Upper lobe of right lung (tissue), 1 donor: ENCODE measurements around the gene AARSD1. TPM values are rescaled to one million over a fixed set of nuclear protein-coding genes. Genes with fewer than 3 reads are reported as not detected.
"Not testable (repeated sequence)": the region's sequence is repeated elsewhere in the genome, so short reads cannot be mapped to it uniquely, and the experiment has no call there.

Source experiments
- ATAC-seq: fragments of 200-7000 bp; cut with Tn5 transposase; one replicate; pipeline ENCODE4 v1.9.1; 2020; ENCODE audit warnings: mild to moderate bottlenecking, moderate library complexity
- DNase-seq: peaks from one replicate; pipeline ENCODE4 v3.0.0-alpha.2; 2020
- H3K27ac ChIP-seq: fragments of 200-600 bp; one replicate; pipeline ENCODE4 v1.8.0; 2022
- H3K27me3 ChIP-seq: fragments of 200-600 bp; one replicate; pipeline ENCODE4 v1.8.0; 2022; ENCODE audit warnings: mild to moderate bottlenecking
- H3K36me3 ChIP-seq: fragments of 200-600 bp; one replicate; pipeline ENCODE4 v1.8.0; 2022
- H3K4me1 ChIP-seq: fragments of 200-600 bp; one replicate; pipeline ENCODE4 v1.8.0; 2022
- H3K4me3 ChIP-seq: fragments of 200-600 bp; one replicate; pipeline ENCODE4 v1.8.0; 2022; ENCODE audit warnings: mild to moderate bottlenecking
- H3K9me3 ChIP-seq: fragments of 200-600 bp; one replicate; pipeline ENCODE4 v1.8.0; 2022
- intact Hi-C: fragments of 100-400 bp; cut with DNase I; formaldehyde crosslinking; loops from one replicate; pipeline ENCODE4 v1.11.0; 2022
- total RNA-seq: library from RNA; stranded (reverse); fragmentation: NEBNext Ultra II Directional; extraction: Animal tissue kit (Norgen Biotek cat#: 25700); gene quantifications from one replicate; pipeline ENCODE4 v1.2.1, GENCODE V29; 2021
- TF ChIP-seq, protein P1 (sequence below): fragments of 200-600 bp; IDR thresholded peaks from one replicate; pipeline ENCODE4 v1.8.0; 2022; ENCODE audit warnings: antibody characterized with exemption
- donor health status: DM: no; HTN: yes; CAD: no; lungs with severe emphysema.

The AARSD1 gene
- total RNA-seq, 1 donor from 2014 or later, result 35.0 TPM

- no peak for DNase-seq
- H3K9me3 ChIP-seq, result no peaks in the 10 kb centered on the region
- intact Hi-C loops, result no loop called here
- H3K36me3 ChIP-seq, result no peaks in the 10 kb centered on the region
- TF ChIP-seq, protein P1, sequence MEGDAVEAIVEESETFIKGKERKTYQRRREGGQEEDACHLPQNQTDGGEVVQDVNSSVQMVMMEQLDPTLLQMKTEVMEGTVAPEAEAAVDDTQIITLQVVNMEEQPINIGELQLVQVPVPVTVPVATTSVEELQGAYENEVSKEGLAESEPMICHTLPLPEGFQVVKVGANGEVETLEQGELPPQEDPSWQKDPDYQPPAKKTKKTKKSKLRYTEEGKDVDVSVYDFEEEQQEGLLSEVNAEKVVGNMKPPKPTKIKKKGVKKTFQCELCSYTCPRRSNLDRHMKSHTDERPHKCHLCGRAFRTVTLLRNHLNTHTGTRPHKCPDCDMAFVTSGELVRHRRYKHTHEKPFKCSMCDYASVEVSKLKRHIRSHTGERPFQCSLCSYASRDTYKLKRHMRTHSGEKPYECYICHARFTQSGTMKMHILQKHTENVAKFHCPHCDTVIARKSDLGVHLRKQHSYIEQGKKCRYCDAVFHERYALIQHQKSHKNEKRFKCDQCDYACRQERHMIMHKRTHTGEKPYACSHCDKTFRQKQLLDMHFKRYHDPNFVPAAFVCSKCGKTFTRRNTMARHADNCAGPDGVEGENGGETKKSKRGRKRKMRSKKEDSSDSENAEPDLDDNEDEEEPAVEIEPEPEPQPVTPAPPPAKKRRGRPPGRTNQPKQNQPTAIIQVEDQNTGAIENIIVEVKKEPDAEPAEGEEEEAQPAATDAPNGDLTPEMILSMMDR, result no peak
- H3K4me1 ChIP-seq, result peaks cover 55% of the 10 kb centered on the region
- peak overlapping the region; percentile 32 for H3K27ac ChIP-seq
- peak; percentile 58 for ATAC-seq
- no peak overlapping the region for H3K4me3 ChIP-seq
- H3K27me3 ChIP-seq, result no peaks in the 10 kb centered on the region
Measured at GRCh38 chr17:42918902-42919521, 45.2 kb downstream of the AARSD1 start.

DNA sequence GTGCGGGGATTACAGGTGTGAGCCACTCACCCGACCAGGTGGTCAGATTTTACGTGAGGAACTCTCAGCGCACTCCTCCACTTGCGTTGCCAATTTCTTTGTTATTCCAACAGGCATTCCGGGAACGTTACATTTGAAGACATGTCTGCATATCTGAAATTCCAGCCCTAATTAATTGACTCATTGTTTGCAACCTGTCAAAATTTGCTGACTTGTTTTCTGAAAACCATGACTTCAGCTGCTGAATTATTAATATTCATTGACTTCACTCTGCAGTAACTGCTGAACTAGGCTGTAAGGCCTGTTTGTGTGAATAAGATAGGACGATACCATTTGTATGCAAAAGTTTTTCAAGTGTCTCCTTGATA, 47.0 kb downstream of the AARSD1 start:
- Histone ChIP-seq H3K27me3 (no peaks in the 10 kb centered on the region), H3K9me3 (no peaks in the 10 kb centered on the region), H3K4me3 (no peak overlapping the region), H3K4me1 (peaks cover 41% of the 10 kb centered on the region), H3K27ac (no peak overlapping the region), H3K36me3 (no peaks in the 10 kb centered on the region)
- ATAC-seq (no peak), DNase-seq (no peak)
- intact Hi-C loops, result no loop called here
- TF ChIP-seq, protein P1, result no peak

- H3K27ac ChIP-seq, ATAC-seq, H3K4me3 ChIP-seq, H3K36me3 ChIP-seq, H3K9me3 ChIP-seq, DNase-seq, intact Hi-C loops, H3K27me3 ChIP-seq: not testable (repeated sequence)
- peaks cover 37% of the 10 kb centered on the region for H3K4me1 ChIP-seq
Measured at GRCh38 chr17:42916388-42917235, 47.6 kb downstream of the AARSD1 start.

DNA sequence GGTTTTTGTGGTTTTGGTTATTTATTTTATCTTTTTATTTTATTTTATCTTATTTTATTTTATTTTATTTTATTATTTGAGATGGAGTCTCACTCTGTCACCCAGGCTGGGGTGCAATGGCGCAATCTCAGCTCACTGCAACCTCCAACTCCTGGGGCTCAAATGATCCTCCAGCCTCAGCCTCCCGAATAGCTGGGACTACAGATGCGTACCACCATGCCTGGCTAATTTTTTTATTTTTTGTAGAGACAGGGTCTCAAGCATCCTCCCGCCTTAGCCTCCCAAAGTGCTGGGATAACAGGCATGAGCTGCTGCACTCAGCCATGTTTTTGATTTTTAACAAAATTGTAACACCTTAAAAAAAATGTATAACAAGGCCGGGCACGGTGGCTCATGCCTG, 49.0 kb downstream of the AARSD1 start:
- intact Hi-C loops, result not testable (repeated sequence)

DNA sequence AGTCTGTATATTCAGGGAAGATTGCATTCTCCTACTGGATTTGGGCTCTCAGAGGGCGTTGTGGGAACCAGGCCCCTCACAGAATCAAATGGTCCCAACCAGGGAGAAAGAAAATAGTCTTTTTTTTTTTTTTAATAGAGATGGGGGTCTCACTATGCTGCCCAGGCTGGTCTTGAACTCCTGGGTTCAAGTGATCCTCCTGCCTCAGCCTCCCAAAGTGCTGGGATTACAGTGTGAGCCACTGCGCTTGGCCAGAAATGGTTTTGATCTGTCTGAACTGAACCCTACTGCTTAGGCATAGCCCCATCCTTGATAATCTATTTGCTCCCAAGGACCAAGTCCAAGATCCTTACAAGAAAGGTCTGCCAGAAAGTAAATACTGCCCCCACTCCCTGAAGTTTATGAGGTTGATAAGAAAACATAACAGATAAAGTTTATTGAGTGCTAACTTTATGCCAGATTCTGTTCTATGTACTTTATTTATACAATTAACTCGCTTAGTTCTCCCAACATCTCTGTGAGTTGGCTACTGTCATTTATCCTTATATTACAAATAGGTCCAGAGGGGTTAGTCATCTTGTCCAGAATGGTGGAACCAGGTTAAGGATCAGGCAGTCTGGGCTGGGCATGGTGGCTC, 50.2 kb downstream of the AARSD1 start:
- peaks cover 17% of the 10 kb centered on the region for H3K4me1 ChIP-seq
- intact Hi-C loops, result no loop called here
- no peaks in the 10 kb centered on the region for H3K27me3 ChIP-seq
- H3K9me3 ChIP-seq, result no peaks in the 10 kb centered on the region
- H3K36me3 ChIP-seq, result no peaks in the 10 kb centered on the region
- no peak overlapping the region for H3K27ac ChIP-seq
- TF ChIP-seq, protein P1, result no peak
- DNase-seq, result no peak
- ATAC-seq, result no peak
- no peak overlapping the region for H3K4me3 ChIP-seq

More for the DNA sequence above, 49.0 kb downstream of the AARSD1 start:
- H3K36me3 ChIP-seq, H3K27me3 ChIP-seq, H3K4me3 ChIP-seq, ATAC-seq, H3K9me3 ChIP-seq, DNase-seq, H3K27ac ChIP-seq: not testable (repeated sequence)
- peaks cover 29% of the 10 kb centered on the region for H3K4me1 ChIP-seq

GRCh38 chr17:42913522-42913921, 50.7 kb downstream of the AARSD1 start:
- Histone ChIP-seq H3K4me1 (peaks cover 11% of the 10 kb centered on the region), H3K27me3 (no peaks in the 10 kb centered on the region), H3K27ac (no peak overlapping the region), H3K9me3 (no peaks in the 10 kb centered on the region), H3K36me3 (no peaks in the 10 kb centered on the region), H3K4me3 (no peak overlapping the region)
- intact Hi-C loops, result no loop called here
- TF ChIP-seq, protein P1, result no peak
- DNase-seq (no peak), ATAC-seq (no peak)
